ENCODE measurements around the gene CHCHD6. TPM values are rescaled to one million over a fixed set of nuclear protein-coding genes. Genes with fewer than 3 reads are reported as not detected.

CHCHD6 gene
- total RNA-seq, 1 experiment from 2014 or later = 21.7 TPM

- Histone ChIP-seq H3K4me3 (no peak overlapping the region), H3K36me3 (no peaks in the 10 kb centered on the region), H3K4me1 (replicated peaks) (peaks cover 28% of the 10 kb centered on the region), H3K9me3 (replicated peaks) (no peaks in the 10 kb centered on the region), H3K27me3 (replicated peaks) (no peaks in the 10 kb centered on the region), H3K27ac (no peak overlapping the region)
- no peak for DNase-seq (ENCODE audit: low read depth in 1 of 2, low spot score in 2 of 2)
Measured at GRCh38 chr3:126939733-126940132, 235.7 kb downstream of the CHCHD6 start.

- Histone ChIP-seq H3K27me3 (replicated peaks) (no peaks in the 10 kb centered on the region), H3K4me1 (replicated peaks) (peaks cover 27% of the 10 kb centered on the region), H3K4me3 (no peak overlapping the region), H3K36me3 (no peaks in the 10 kb centered on the region), H3K9me3 (replicated peaks) (no peaks in the 10 kb centered on the region), H3K27ac (no peak overlapping the region)
- DNase-seq (ENCODE audit: low read depth in 1 of 2, low spot score in 2 of 2) = no peak
Measured at GRCh38 chr3:126941721-126942270, 237.8 kb downstream of the CHCHD6 start.

- Histone ChIP-seq H3K36me3 (no peaks in the 10 kb centered on the region), H3K27me3 (replicated peaks) (no peaks in the 10 kb centered on the region), H3K4me1 (replicated peaks) (peaks cover 4% of the 10 kb centered on the region), H3K4me3 (no peak overlapping the region), H3K27ac (no peak overlapping the region), H3K9me3 (replicated peaks) (no peaks in the 10 kb centered on the region)
- no peak for DNase-seq (ENCODE audit: low read depth in 1 of 2, low spot score in 2 of 2)
Measured at GRCh38 chr3:126944089-126944965, 240.3 kb downstream of the CHCHD6 start.

- Histone ChIP-seq H3K27me3 (replicated peaks) (no peaks in the 10 kb centered on the region), H3K36me3 (no peaks in the 10 kb centered on the region), H3K4me1 (replicated peaks) (no peaks in the 10 kb centered on the region), H3K9me3 (replicated peaks) (no peaks in the 10 kb centered on the region), H3K4me3 (no peak overlapping the region), H3K27ac (no peak overlapping the region)
- DNase-seq (ENCODE audit: low read depth in 1 of 2, low spot score in 2 of 2) = no peak
Measured at GRCh38 chr3:126945171-126945721, 241.2 kb downstream of the CHCHD6 start.

- DNase-seq (ENCODE audit: low read depth in 1 of 2, low spot score in 2 of 2) = no peak
Measured at GRCh38 chr3:126945891-126946290, 241.9 kb downstream of the CHCHD6 start.

GRCh38 chr3:126946405-126946804, 242.4 kb downstream of the CHCHD6 start:
- Histone ChIP-seq H3K4me3 (no peak overlapping the region), H3K27ac (no peak overlapping the region), H3K4me1 (replicated peaks) (no peaks in the 10 kb centered on the region), H3K36me3 (no peaks in the 10 kb centered on the region), H3K9me3 (replicated peaks) (no peaks in the 10 kb centered on the region), H3K27me3 (replicated peaks) (no peaks in the 10 kb centered on the region)
- DNase-seq (ENCODE audit: low read depth in 1 of 2, low spot score in 2 of 2) = no peak

More at GRCh38 chr3:126945891-126946290, 241.9 kb downstream of the CHCHD6 start:
- no peaks in the 10 kb centered on the region for H3K27me3 ChIP-seq (replicated peaks)
- no peaks in the 10 kb centered on the region for H3K36me3 ChIP-seq
- no peak overlapping the region for H3K27ac ChIP-seq
- H3K9me3 ChIP-seq (replicated peaks) = no peaks in the 10 kb centered on the region
- H3K4me3 ChIP-seq = no peak overlapping the region
- H3K4me1 ChIP-seq (replicated peaks) = no peaks in the 10 kb centered on the region

GRCh38 chr3:126947429-126947828, 243.4 kb downstream of the CHCHD6 start:
- Histone ChIP-seq H3K27me3 (replicated peaks) (no peaks in the 10 kb centered on the region), H3K36me3 (no peaks in the 10 kb centered on the region), H3K4me1 (replicated peaks) (peaks cover 6% of the 10 kb centered on the region; the same call in 1 of the 2 replicates), H3K27ac (no peak overlapping the region), H3K4me3 (no peak overlapping the region), H3K9me3 (replicated peaks) (no peaks in the 10 kb centered on the region)
- no peak for DNase-seq (ENCODE audit: low read depth in 1 of 2, low spot score in 2 of 2)

GRCh38 chr3:126948980-126949535, 245.0 kb downstream of the CHCHD6 start:
- Histone ChIP-seq H3K36me3 (no peaks in the 10 kb centered on the region), H3K27me3 (replicated peaks) (no peaks in the 10 kb centered on the region), H3K27ac (no peak overlapping the region), H3K9me3 (replicated peaks) (no peaks in the 10 kb centered on the region), H3K4me1 (replicated peaks) (peaks cover 8% of the 10 kb centered on the region), H3K4me3 (no peak overlapping the region)
- DNase-seq (ENCODE audit: low read depth in 1 of 2, low spot score in 2 of 2) = no peak

GRCh38 chr3:126951561-126951960, 247.5 kb downstream of the CHCHD6 start:
- H3K36me3 ChIP-seq = no peaks in the 10 kb centered on the region
- H3K27ac ChIP-seq = no peak overlapping the region
- peaks cover 13% of the 10 kb centered on the region for H3K4me1 ChIP-seq (replicated peaks)
- H3K4me3 ChIP-seq = no peak overlapping the region
- no peak for DNase-seq (ENCODE audit: low read depth in 1 of 2, low spot score in 2 of 2)
- H3K27me3 ChIP-seq (replicated peaks) = no peaks in the 10 kb centered on the region
- H3K9me3 ChIP-seq (replicated peaks) = no peaks in the 10 kb centered on the region

GRCh38 chr3:126952261-126952982, 248.4 kb downstream of the CHCHD6 start:
- Histone ChIP-seq H3K9me3 (replicated peaks) (no peaks in the 10 kb centered on the region), H3K27ac (no peak overlapping the region), H3K36me3 (no peaks in the 10 kb centered on the region), H3K4me3 (no peak overlapping the region), H3K4me1 (replicated peaks) (peaks cover 13% of the 10 kb centered on the region), H3K27me3 (replicated peaks) (no peaks in the 10 kb centered on the region)
- no peak for DNase-seq (ENCODE audit: low read depth in 1 of 2, low spot score in 2 of 2)

- no peaks in the 10 kb centered on the region for H3K9me3 ChIP-seq (replicated peaks)
- H3K4me3 ChIP-seq = no peak overlapping the region
- peaks cover 13% of the 10 kb centered on the region for H3K4me1 ChIP-seq (replicated peaks)
- H3K27me3 ChIP-seq (replicated peaks) = no peaks in the 10 kb centered on the region
- no peak overlapping the region for H3K27ac ChIP-seq
- no peak for DNase-seq (ENCODE audit: low read depth in 1 of 2, low spot score in 2 of 2)
- H3K36me3 ChIP-seq = no peaks in the 10 kb centered on the region
Measured at GRCh38 chr3:126952983-126953660, 249.1 kb downstream of the CHCHD6 start.

- Histone ChIP-seq H3K9me3 (replicated peaks) (no peaks in the 10 kb centered on the region), H3K4me3 (no peak overlapping the region), H3K27ac (no peak overlapping the region), H3K4me1 (replicated peaks) (peaks cover 13% of the 10 kb centered on the region), H3K36me3 (no peaks in the 10 kb centered on the region), H3K27me3 (replicated peaks) (no peaks in the 10 kb centered on the region)
- no peak for DNase-seq (ENCODE audit: low read depth in 1 of 2, low spot score in 2 of 2)
Measured at GRCh38 chr3:126954141-126954842, 250.3 kb downstream of the CHCHD6 start.

Data from SJSA1 (cell line).